Transverse colon (tissue), 4 donors: ENCODE results near the gene FIP1L1. TPM values are rescaled to one million over a fixed set of nuclear protein-coding genes. Genes with fewer than 3 reads are reported as not detected.

Source experiments
- DNase-seq: peaks from one replicate; pipeline ENCODE4 v3.0.0-alpha.2; 2019
- H3K27ac ChIP-seq, 4 donors: fragments of 200-600 bp; sonication (generic); 2 replicates each; pipeline ENCODE4 v1.5.1; 2016 to 2018; ENCODE audit warnings: inconsistent platforms in 4 of 4
- H3K27me3 ChIP-seq: fragments of 200-600 bp; sonication (generic); 2 replicates; pipeline ENCODE4 v1.5.1; 2017; ENCODE audit warnings: inconsistent platforms
- H3K36me3 ChIP-seq, 4 donors: fragments of 200-600 bp; sonication (generic); 2 replicates each; pipeline ENCODE4 v1.5.1; 2017 to 2019; ENCODE audit warnings: inconsistent platforms in 4 of 4
- H3K4me1 ChIP-seq, 4 donors: fragments of 200-600 bp; sonication (generic); 2 replicates each; pipeline ENCODE4 v1.5.1; 2017 to 2020; ENCODE audit warnings: inconsistent platforms in 4 of 4
- H3K4me3 ChIP-seq, 4 donors: fragments of 200-600 bp; sonication (generic); 1 replicate in 1 of 4; 2 replicates in 3 of 4; pipeline versions ENCODE4 v1.5.1 to v1.6.1; 2017 to 2019; ENCODE audit warnings: inconsistent platforms in 4 of 4
- H3K9me3 ChIP-seq, 2 donors: fragments of 200-600 bp; sonication (generic); 2 replicates each; pipeline ENCODE4 v1.5.1; 2017 to 2019; ENCODE audit warnings: inconsistent platforms in 2 of 2
- CTCF ChIP-seq, 5 experiments: fragments of 200-600 bp in 3 of 5; fragments of 450-650 bp in 2 of 5; sonication (generic) in 3 of 5; IDR thresholded peaks; 1 replicate in 2 of 5; 2 replicates in 3 of 5; pipeline ENCODE4 v1.5.1; 2016 to 2017; ENCODE audit warnings: antibody characterized with exemption in 5 of 5, inconsistent platforms in 3 of 5, mild to moderate bottlenecking in 2 of 5, moderate library complexity in 1 of 5
- EP300 ChIP-seq: sonication (generic); formaldehyde crosslinking; IDR thresholded peaks from one replicate; pipeline ENCODE4 v1.6.1; 2017; ENCODE audit warnings: antibody characterized with exemption, low read depth
- POLR2A ChIP-seq: fragments of 450-650 bp; IDR thresholded peaks from one replicate; pipeline ENCODE4 v1.6.1; 2016; ENCODE audit warnings: antibody characterized with exemption, mild to moderate bottlenecking, moderate library complexity
- POLR2AphosphoS5 ChIP-seq, 3 donors: sonication (generic); formaldehyde crosslinking; IDR thresholded peaks; one replicate each; pipeline ENCODE4 v1.6.1; 2016; ENCODE audit warnings: antibody characterized with exemption in 3 of 3
- WGBS, 2 donors: methylation state at CpG; one replicate each; pipeline ENCODE4 v1.1.5; 2018; ENCODE audit warnings: low coverage in 1 of 2; 5-methylcytosine and 5-hydroxymethylcytosine counted together
- in situ Hi-C, 4 donors: fragments of 200-750 bp; cut with MboI; loops; one replicate each; pipeline versions ENCODE4 v1.15.0 to v1.15.1; 2017; ENCODE audit warnings: low sequenced_read_pairs in 3 of 4, low pct_ligation_motif_present in 1 of 4, low pct_unique_long_range_greater_than_20kb in 1 of 4
- intact Hi-C: fragments of 100-400 bp; cut with DNase I; formaldehyde crosslinking; loops from one replicate; pipeline ENCODE4 v1.15.1; 2023; ENCODE audit warnings: low total_unique reads
- total RNA-seq, 4 donors: library from RNA; depleted of rRNA; stranded (reverse); fragments of >200 nt; gene quantifications; one replicate each; pipeline ENCODE4 v1.1.0, GENCODE V29; 2016

The FIP1L1 gene
- total RNA-seq, 4 donors from 2014 or later, result 20.6 to 97.5 (median 43.9) TPM

GRCh38 chr4:53478671-53479456 lies 101.4 kb downstream of the FIP1L1 start:
- Histone ChIP-seq H3K9me3 (no peaks in the 10 kb centered on the region), H3K36me3 (no peaks in the 10 kb centered on the region), H3K27ac (no peak overlapping the region), H3K27me3 (no peaks in the 10 kb centered on the region), H3K4me1 (no peaks in the 10 kb centered on the region), H3K4me3 (no peak overlapping the region)
- intact Hi-C loops (no loop called here), in situ Hi-C loops (loop anchor here in 2 of 4 donors (25.0 kb wide), 4 partner anchors 92 to 733 kb away; partner anchors contain the start of gene FIP1L1 (in 1 of the 2))
- WGBS, 2 donors, result 93 to 94% methylated on average over 2 to 4 of the region's 4 CpGs
- DNase-seq, result no peak
- no peak for TF ChIP-seq EP300
- TF ChIP-seq POLR2A, result no peak
- TF ChIP-seq CTCF (IDR thresholded peaks at IDR 0.05), result no peak
- TF ChIP-seq POLR2AphosphoS5 (IDR thresholded peaks at IDR 0.05), result no peak

GRCh38 chr4:53479736-53480525 lies 102.5 kb downstream of the FIP1L1 start:
- H3K9me3 ChIP-seq, result no peaks in the 10 kb centered on the region
- in situ Hi-C loops (loop anchor here in 2 of 4 donors (25.0 kb wide), 4 partner anchors 93 to 732 kb away; partner anchors contain the start of gene FIP1L1 (in 1 of the 2)), intact Hi-C loops (no loop called here)
- DNase-seq, result no peak
- H3K27me3 ChIP-seq, result no peaks in the 10 kb centered on the region
- H3K36me3 ChIP-seq, result no peaks in the 10 kb centered on the region
- H3K4me1 ChIP-seq, result no peaks in the 10 kb centered on the region
- H3K4me3 ChIP-seq, result no peak overlapping the region
- 92 to 95% methylated on average over 5 of the region's 5 CpGs for WGBS, 2 donors
- no peak overlapping the region for H3K27ac ChIP-seq
- TF ChIP-seq POLR2A, result no peak
- no peak for TF ChIP-seq POLR2AphosphoS5 (IDR thresholded peaks at IDR 0.05)
- TF ChIP-seq EP300, result no peak
- no peak for TF ChIP-seq CTCF (IDR thresholded peaks at IDR 0.05)

GRCh38 chr4:53480909-53481308 lies 103.5 kb downstream of the FIP1L1 start:
- no peak for DNase-seq
- H3K27me3 ChIP-seq, result no peaks in the 10 kb centered on the region
- H3K36me3 ChIP-seq, result no peaks in the 10 kb centered on the region
- intact Hi-C loops, result no loop called here
- no peaks in the 10 kb centered on the region for H3K9me3 ChIP-seq
- no peak overlapping the region for H3K27ac ChIP-seq
- in situ Hi-C loops, result loop anchor here in 2 of 4 donors (25.0 kb wide), 4 partner anchors 94 to 731 kb away; partner anchors contain the start of gene FIP1L1 (in 1 of the 2)
- H3K4me1 ChIP-seq, result no peaks in the 10 kb centered on the region
- 71 to 86% methylated on average over 2 of the region's 2 CpGs for WGBS, 2 donors
- H3K4me3 ChIP-seq, result no peak overlapping the region
- no peak for TF ChIP-seq EP300
- TF ChIP-seq CTCF (IDR thresholded peaks at IDR 0.05), result no peak
- TF ChIP-seq POLR2AphosphoS5 (IDR thresholded peaks at IDR 0.05), result no peak
- no peak for TF ChIP-seq POLR2A

GRCh38 chr4:53481586-53481985 lies 104.1 kb downstream of the FIP1L1 start:
- Histone ChIP-seq H3K4me1 (no peaks in the 10 kb centered on the region), H3K27ac (no peak overlapping the region), H3K4me3 (no peak overlapping the region), H3K36me3 (no peaks in the 10 kb centered on the region), H3K9me3 (no peaks in the 10 kb centered on the region), H3K27me3 (no peaks in the 10 kb centered on the region)
- WGBS, 2 donors, result 89% methylated on average over 8 of the region's 8 CpGs; no CpG with 5 or more reads in 1 of the 2 donors
- intact Hi-C loops, result no loop called here
- in situ Hi-C loops, result loop anchor here in 2 of 4 donors (25.0 kb wide), 4 partner anchors 94 to 731 kb away; partner anchors contain the start of gene FIP1L1 (in 1 of the 2)
- no peak for TF ChIP-seq POLR2A
- TF ChIP-seq CTCF (IDR thresholded peaks at IDR 0.05), result no peak
- TF ChIP-seq EP300, result no peak
- TF ChIP-seq POLR2AphosphoS5 (IDR thresholded peaks at IDR 0.05), result no peak
- no peak for DNase-seq
